PFSK-1 (cell line): ENCODE measurements around the gene KCNMA1.

ENCODE experiments used
- FOXP2 ChIP-seq: optimal IDR thresholded peaks from 2 replicates; pipeline ENCODE3; 2011; ENCODE audit warnings: borderline replicate concordance, control low read depth, inconsistent platforms; ENCODE audit not compliant: insufficient read depth; ENCODE audit errors: extremely low read length, extremely low read depth
- POLR2AphosphoS5 ChIP-seq: IDR thresholded peaks from 2 replicates; pipeline ENCODE4 v1.6.1; 2012; ENCODE audit warnings: low read depth, mild to moderate bottlenecking, control low read depth, low read length, moderate library complexity
- SIN3A ChIP-seq: IDR thresholded peaks from 2 replicates; pipeline ENCODE4 v1.6.1; 2012; ENCODE audit warnings: mild to moderate bottlenecking, low read length, moderate library complexity, borderline replicate concordance; ENCODE audit not compliant: insufficient read depth
- TAF1 ChIP-seq: IDR thresholded peaks from 2 replicates; pipeline ENCODE4 v1.6.1; 2012; ENCODE audit warnings: low read length, control low read depth, borderline replicate concordance; ENCODE audit not compliant: insufficient read depth
- TF ChIP-seq, protein P1 (sequence below), 2 experiments: IDR thresholded peaks; 2 replicates each; pipeline versions ENCODE4 v1.6.1 to v1.8.0; 2011 to 2012; ENCODE audit warnings: low read depth in 2 of 2, low read length in 2 of 2, control low read depth in 1 of 2, inconsistent platforms in 1 of 2, mild to moderate bottlenecking in 1 of 2, moderate library complexity in 1 of 2; ENCODE audit not compliant: insufficient read depth in 1 of 2

KCNMA1 gene

DNA sequence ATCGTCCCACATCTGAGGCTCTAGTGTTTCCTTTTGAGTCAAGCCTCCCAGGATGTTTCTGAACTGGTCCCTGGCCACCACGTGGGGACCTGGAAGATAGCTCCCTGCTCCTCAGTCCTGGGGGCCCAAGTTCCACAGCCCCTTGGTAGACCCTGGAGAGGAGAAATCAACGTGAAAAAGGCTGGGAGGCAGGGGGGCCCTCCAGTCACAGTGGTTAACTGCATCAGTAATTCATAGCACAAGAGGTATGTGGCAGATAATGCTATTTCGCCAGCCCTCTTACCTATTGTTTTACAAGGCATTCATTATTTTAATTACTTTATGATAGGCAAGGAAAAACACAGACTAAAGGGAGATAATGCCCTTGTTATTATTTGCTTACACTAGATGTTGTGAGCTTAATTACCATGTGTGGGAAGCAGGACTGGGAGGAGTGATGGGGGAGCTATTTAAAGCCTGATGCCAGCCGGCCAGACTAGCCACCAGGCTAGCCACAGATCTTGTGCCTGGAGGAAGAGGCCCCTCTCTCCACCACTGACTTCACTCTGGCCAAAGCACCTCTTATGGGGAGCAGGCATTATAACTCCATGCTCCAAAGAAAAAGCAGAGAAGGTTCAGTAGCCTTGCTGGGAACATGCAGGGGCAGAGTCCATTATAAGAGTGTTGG, 230.7 kb downstream of the KCNMA1 start:
- TF ChIP-seq POLR2AphosphoS5 (no peak), FOXP2 (no peak), TAF1 (no peak), SIN3A (no peak)
- TF ChIP-seq, protein P1, sequence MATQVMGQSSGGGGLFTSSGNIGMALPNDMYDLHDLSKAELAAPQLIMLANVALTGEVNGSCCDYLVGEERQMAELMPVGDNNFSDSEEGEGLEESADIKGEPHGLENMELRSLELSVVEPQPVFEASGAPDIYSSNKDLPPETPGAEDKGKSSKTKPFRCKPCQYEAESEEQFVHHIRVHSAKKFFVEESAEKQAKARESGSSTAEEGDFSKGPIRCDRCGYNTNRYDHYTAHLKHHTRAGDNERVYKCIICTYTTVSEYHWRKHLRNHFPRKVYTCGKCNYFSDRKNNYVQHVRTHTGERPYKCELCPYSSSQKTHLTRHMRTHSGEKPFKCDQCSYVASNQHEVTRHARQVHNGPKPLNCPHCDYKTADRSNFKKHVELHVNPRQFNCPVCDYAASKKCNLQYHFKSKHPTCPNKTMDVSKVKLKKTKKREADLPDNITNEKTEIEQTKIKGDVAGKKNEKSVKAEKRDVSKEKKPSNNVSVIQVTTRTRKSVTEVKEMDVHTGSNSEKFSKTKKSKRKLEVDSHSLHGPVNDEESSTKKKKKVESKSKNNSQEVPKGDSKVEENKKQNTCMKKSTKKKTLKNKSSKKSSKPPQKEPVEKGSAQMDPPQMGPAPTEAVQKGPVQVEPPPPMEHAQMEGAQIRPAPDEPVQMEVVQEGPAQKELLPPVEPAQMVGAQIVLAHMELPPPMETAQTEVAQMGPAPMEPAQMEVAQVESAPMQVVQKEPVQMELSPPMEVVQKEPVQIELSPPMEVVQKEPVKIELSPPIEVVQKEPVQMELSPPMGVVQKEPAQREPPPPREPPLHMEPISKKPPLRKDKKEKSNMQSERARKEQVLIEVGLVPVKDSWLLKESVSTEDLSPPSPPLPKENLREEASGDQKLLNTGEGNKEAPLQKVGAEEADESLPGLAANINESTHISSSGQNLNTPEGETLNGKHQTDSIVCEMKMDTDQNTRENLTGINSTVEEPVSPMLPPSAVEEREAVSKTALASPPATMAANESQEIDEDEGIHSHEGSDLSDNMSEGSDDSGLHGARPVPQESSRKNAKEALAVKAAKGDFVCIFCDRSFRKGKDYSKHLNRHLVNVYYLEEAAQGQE (IDR thresholded peaks at IDR 0.05; ENCODE audit: insufficient read depth in 1 of 2, low read depth in 2 of 2, low read length in 2 of 2): no peak

DNA sequence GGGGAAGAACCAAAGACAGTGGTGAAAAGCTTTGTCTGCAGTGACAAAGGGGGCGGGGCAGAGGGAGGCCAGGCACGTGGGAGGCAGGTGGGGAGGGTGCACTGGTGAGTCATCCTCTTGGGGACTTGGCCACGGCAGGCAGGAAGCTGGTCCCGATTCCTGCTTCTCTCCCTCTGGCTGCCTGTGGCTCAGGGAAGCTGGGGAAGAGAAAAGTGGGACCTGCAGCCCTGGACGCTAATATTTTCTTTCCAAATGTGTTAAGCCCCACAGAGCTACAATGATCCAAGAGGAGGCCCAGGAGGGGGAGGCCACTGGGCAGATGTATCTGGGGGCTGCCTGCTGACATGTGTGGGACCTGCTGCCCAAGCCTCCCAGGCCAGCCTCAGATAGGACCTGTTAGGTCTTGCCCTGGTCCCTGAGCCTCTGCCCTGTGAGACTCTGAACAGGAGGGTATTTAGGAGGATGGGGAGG, 231.8 kb downstream of the KCNMA1 start:
- TF ChIP-seq TAF1 (no peak), SIN3A (peak; percentile 81; the same call in 1 of the 2 replicates), FOXP2 (peak; percentile 72)
- TF ChIP-seq, protein P1 (IDR thresholded peaks at IDR 0.05; ENCODE audit: insufficient read depth in 1 of 2, low read depth in 2 of 2, low read length in 2 of 2): no peak

DNA sequence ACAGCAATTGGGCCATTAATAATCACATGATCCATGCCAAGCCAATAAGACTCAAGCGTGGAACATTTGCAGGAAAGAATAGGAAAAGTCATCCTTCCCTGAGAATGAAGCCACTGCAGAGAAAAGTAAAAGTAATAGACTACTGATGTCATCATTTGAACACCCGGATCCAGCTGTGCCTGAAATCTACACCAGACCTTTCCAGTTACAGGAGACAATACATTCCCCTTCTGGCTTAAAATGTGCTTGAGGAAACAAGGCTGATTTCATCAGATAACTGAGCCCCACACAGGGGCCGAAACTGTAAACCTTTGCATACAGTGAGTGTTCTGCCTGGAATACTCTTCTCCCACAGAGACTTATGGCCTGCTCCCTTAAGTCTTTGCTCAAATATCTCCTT, 232.8 kb downstream of the KCNMA1 start:
- TF ChIP-seq SIN3A (no peak), TAF1 (no peak), FOXP2 (no peak), POLR2AphosphoS5 (no peak)
- TF ChIP-seq, protein P1 (IDR thresholded peaks at IDR 0.05; ENCODE audit: insufficient read depth in 1 of 2, low read depth in 2 of 2, low read length in 2 of 2): no peak

DNA sequence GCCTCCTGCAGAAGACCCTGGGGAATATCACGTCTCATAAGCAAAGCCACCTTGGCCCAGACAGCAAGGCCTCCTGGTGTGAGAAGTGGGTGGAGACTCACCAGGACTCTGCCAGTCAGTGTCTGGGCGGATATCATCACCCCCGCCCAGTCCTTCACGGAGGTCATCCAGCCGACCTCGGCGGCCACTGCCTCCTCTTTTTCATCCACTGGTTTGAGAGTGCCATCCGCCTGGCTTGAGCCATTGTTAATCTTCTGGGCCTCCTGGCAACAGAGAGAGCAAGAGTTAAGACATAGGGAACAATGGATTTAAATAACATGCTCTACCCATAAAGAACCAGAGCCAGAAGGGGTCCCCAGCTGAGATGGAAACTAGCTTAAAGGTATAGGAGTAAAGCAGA, 233.8 kb downstream of the KCNMA1 start:
- no peak for TF ChIP-seq SIN3A
- TF ChIP-seq, protein P1 (IDR thresholded peaks at IDR 0.05; ENCODE audit: insufficient read depth in 1 of 2, low read depth in 2 of 2, low read length in 2 of 2): no peak
- no peak for TF ChIP-seq FOXP2
- TF ChIP-seq TAF1: no peak
- no peak for TF ChIP-seq POLR2AphosphoS5

DNA sequence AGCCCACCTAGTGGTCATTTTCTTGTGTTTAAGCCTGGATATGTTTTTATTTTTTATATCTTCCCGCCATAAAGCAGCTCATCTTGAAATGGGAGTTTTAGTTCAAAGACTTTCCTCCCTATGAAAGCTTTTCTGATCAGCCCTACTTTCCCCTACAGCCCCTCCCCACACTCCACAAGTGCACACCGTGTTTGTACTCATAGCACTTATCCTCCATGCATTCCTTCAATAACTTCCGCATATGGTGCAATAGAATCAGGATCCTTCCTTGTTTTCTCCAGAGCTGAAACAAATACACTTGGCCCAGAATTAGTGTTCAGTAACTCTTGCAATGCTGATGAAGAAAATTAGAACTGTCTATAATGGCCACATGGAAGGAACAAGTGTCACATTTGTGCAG, 235.9 kb downstream of the KCNMA1 start:
- TF ChIP-seq SIN3A (no peak), TAF1 (no peak)
- TF ChIP-seq, protein P1 (IDR thresholded peaks at IDR 0.05; ENCODE audit: insufficient read depth in 1 of 2, low read depth in 2 of 2, low read length in 2 of 2): no peak
